ENCODE results near the gene PPP6R3. TPM values are rescaled to one million over a fixed set of nuclear protein-coding genes. Genes with fewer than 3 reads are reported as not detected.
"Not testable (repeated sequence)": the region's sequence is repeated elsewhere in the genome, so short reads cannot be mapped to it uniquely, and the experiment has no call there.

The PPP6R3 gene
- total and polyA plus RNA-seq, 12 donors: 40.2 to 180 (median 89.0) TPM

- no peak for DNase-seq
- Histone ChIP-seq H3K4me3 (no peak overlapping the region), H3K9me3 (replicated peaks in 1 of 3) (no peaks in the 10 kb centered on the region), H3K36me3 (replicated peaks in 1 of 2) (peaks cover 0 to 17% of the 10 kb centered on the region in 2 donors), H3K27ac (no peak overlapping the region), H3K4me1 (replicated peaks in 1 of 2) (peaks cover 0 to 4% of the 10 kb centered on the region in 2 donors), H3K27me3 (no peaks in the 10 kb centered on the region)
- 90 to 98% (median 95%) methylated on average over 2 of the region's 2 CpGs for WGBS, 4 donors
- intact Hi-C loops (cut with DNase I): no loop called here
- TF ChIP-seq CTCF (IDR thresholded peaks at IDR 0.05) (no peak), POLR2A (IDR thresholded peaks at IDR 0.05) (no peak)
These were observed 76.2 kb downstream of the PPP6R3 start for GRCh38 chr11:68536706-68537105.

GRCh38 chr11:68538025-68538424 is 77.5 kb downstream of the PPP6R3 start:
- Histone ChIP-seq H3K4me1 (replicated peaks in 1 of 2) (peaks cover 6 to 7% of the 10 kb centered on the region in 2 donors), H3K9me3 (replicated peaks in 1 of 3) (no peaks in the 10 kb centered on the region), H3K36me3 (replicated peaks in 1 of 2) (peaks cover 0 to 17% of the 10 kb centered on the region in 2 donors), H3K27ac (no peak overlapping the region), H3K27me3 (no peaks in the 10 kb centered on the region), H3K4me3 (no peak overlapping the region)
- DNase-seq: no peak
- TF ChIP-seq CTCF (IDR thresholded peaks at IDR 0.05) (no peak), POLR2A (IDR thresholded peaks at IDR 0.05) (no peak)
- WGBS, 4 donors: 84 to 96% (median 88%) methylated on average over 6 of the region's 6 CpGs
- intact Hi-C loops (cut with DNase I): no loop called here

- peaks cover 0 to 17% of the 10 kb centered on the region in 2 donors for H3K36me3 ChIP-seq (replicated peaks in 1 of 2)
- H3K4me1 ChIP-seq (replicated peaks in 1 of 2): peaks cover 8 to 9% of the 10 kb centered on the region in 2 donors
- 84 to 100% (median 98%) methylated on average over 2 of the region's 2 CpGs for WGBS, 4 donors
- no peak overlapping the region for H3K27ac ChIP-seq
- no peaks in the 10 kb centered on the region for H3K9me3 ChIP-seq (replicated peaks in 1 of 3)
- intact Hi-C loops (cut with DNase I): no loop called here
- no peaks in the 10 kb centered on the region for H3K27me3 ChIP-seq
- DNase-seq: no peak
- no peak overlapping the region for H3K4me3 ChIP-seq
- TF ChIP-seq POLR2A (IDR thresholded peaks at IDR 0.05) (no peak), CTCF (IDR thresholded peaks at IDR 0.05) (no peak)
These were observed 78.8 kb downstream of the PPP6R3 start for GRCh38 chr11:68539395-68539794.

- H3K9me3 ChIP-seq (replicated peaks in 1 of 3); DNase-seq; H3K27ac ChIP-seq; intact Hi-C loops (cut with DNase I); H3K4me3 ChIP-seq; H3K4me1 ChIP-seq (replicated peaks in 1 of 2); H3K27me3 ChIP-seq: not testable (repeated sequence)
- peaks cover 0 to 17% of the 10 kb centered on the region in 2 donors for H3K36me3 ChIP-seq (replicated peaks in 1 of 2)
- 94 to 98% (median 96%) methylated on average over 6 to 7 of the region's 7 CpGs for WGBS, 4 donors
These were observed 80.0 kb downstream of the PPP6R3 start for GRCh38 chr11:68540504-68540903.

GRCh38 chr11:68541116-68541515 is 80.6 kb downstream of the PPP6R3 start:
- DNase-seq: no peak
- no peak for TF ChIP-seq POLR2A (IDR thresholded peaks at IDR 0.05)
- no peak for TF ChIP-seq CTCF (IDR thresholded peaks at IDR 0.05)
- WGBS, 4 donors: 92 to 98% (median 95%) methylated on average over 2 of the region's 2 CpGs
- peak overlapping the region in 1 of 5 donors; percentile 14 for H3K27ac ChIP-seq
- no peaks in the 10 kb centered on the region for H3K9me3 ChIP-seq (replicated peaks in 1 of 3)
- H3K27me3 ChIP-seq: no peaks in the 10 kb centered on the region
- H3K36me3 ChIP-seq (replicated peaks in 1 of 2): peaks cover 0 to 17% of the 10 kb centered on the region in 2 donors
- intact Hi-C loops (cut with DNase I): no loop called here
- peaks cover 8 to 11% of the 10 kb centered on the region in 2 donors for H3K4me1 ChIP-seq (replicated peaks in 1 of 2)
- H3K4me3 ChIP-seq: no peak overlapping the region
